ENCODE data around the gene ZFYVE28.

DNA sequence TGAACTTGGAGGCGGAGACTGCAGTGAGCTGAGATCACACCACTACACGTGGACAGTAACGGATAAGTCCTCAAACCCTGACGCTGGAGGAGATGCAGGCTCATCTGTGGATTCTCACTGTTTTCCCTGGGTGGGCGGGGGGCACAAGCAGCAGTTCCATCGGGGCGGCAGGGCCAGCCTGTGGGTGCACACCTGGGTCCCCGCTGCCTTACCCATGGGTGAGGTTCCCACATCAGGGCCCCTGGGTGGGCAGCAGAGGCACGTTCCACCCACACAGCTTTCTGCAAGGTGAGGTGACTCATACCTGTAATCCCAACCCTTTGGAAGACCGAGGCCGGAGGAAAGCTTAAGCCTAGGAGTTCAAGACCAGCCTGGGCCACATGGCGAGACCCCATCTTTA lies 100.0 kb downstream of the ZFYVE28 start:
- TF ChIP-seq, protein P1, sequence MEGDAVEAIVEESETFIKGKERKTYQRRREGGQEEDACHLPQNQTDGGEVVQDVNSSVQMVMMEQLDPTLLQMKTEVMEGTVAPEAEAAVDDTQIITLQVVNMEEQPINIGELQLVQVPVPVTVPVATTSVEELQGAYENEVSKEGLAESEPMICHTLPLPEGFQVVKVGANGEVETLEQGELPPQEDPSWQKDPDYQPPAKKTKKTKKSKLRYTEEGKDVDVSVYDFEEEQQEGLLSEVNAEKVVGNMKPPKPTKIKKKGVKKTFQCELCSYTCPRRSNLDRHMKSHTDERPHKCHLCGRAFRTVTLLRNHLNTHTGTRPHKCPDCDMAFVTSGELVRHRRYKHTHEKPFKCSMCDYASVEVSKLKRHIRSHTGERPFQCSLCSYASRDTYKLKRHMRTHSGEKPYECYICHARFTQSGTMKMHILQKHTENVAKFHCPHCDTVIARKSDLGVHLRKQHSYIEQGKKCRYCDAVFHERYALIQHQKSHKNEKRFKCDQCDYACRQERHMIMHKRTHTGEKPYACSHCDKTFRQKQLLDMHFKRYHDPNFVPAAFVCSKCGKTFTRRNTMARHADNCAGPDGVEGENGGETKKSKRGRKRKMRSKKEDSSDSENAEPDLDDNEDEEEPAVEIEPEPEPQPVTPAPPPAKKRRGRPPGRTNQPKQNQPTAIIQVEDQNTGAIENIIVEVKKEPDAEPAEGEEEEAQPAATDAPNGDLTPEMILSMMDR (IDR thresholded peaks at IDR 0.05) = no peak
- TF ChIP-seq POLR2A (IDR thresholded peaks at IDR 0.05) (no peak), EP300 (IDR thresholded peaks at IDR 0.05) (no peak)

All from ovary (tissue), 3 donors.